HepG2 (cell line): ENCODE results near the gene MYLK3. TPM values are rescaled to one million over a fixed set of nuclear protein-coding genes. Genes with fewer than 3 reads are reported as not detected.

Source experiments
- ATF1 ChIP-seq: IDR thresholded peaks from 2 replicates; pipeline ENCODE4 v1.6.1; 2016; ENCODE audit warnings: mild to moderate bottlenecking, control low read depth
- DMAP1 ChIP-seq: IDR thresholded peaks from 2 replicates; pipeline ENCODE4 v1.6.1; 2016
- DNMT3B ChIP-seq: conservative IDR thresholded peaks from 2 replicates; pipeline ENCODE4 v1.6.1; 2016; ENCODE audit warnings: missing biosample characterization, control low read depth
- ELF1 ChIP-seq: sonication (generic); formaldehyde crosslinking; IDR thresholded peaks from 2 replicates; pipeline ENCODE4 v1.4.0; 2020; ENCODE audit warnings: missing genetic modification reagents
- KDM2A ChIP-seq: sonication (generic); formaldehyde crosslinking; IDR thresholded peaks from 2 replicates; pipeline ENCODE4 v1.4.0; 2020; ENCODE audit warnings: low read depth, missing genetic modification reagents, borderline replicate concordance
- KLF16 ChIP-seq, 2 experiments: sonication (generic) in 1 of 2; formaldehyde crosslinking in 1 of 2; IDR thresholded peaks; 2 replicates each; pipeline versions ENCODE4 v1.6.1 to v1.8.0; 2016 to 2023; ENCODE audit warnings: missing genetic modification reagents in 2 of 2, missing compliant biosample characterization in 1 of 2
- SCMH1 ChIP-seq: sonication (generic); formaldehyde crosslinking; IDR thresholded peaks from 2 replicates; pipeline ENCODE4 v1.9.0; 2021; ENCODE audit warnings: missing genetic modification reagents, mild to moderate bottlenecking, borderline replicate concordance
- SP1 ChIP-seq, 2 experiments: fragments of 450-650 bp in 1 of 2; sonication (generic) in 1 of 2; formaldehyde crosslinking in 1 of 2; IDR thresholded peaks; 2 replicates each; pipeline versions ENCODE4 v1.4.0 to v1.6.1; 2016 to 2020; ENCODE audit warnings: missing genetic modification reagents in 1 of 2
- SP4 ChIP-seq: sonication (generic); formaldehyde crosslinking; IDR thresholded peaks from 2 replicates; pipeline ENCODE4 v1.8.1; 2023; ENCODE audit warnings: mild to moderate bottlenecking, missing genetic modification reagents
- TEAD2 ChIP-seq: sonication (generic); formaldehyde crosslinking; IDR thresholded peaks from 2 replicates; pipeline ENCODE4 v1.9.0; 2021; ENCODE audit warnings: missing genetic modification reagents
- ZFAT ChIP-seq: sonication (generic); formaldehyde crosslinking; conservative IDR thresholded peaks from 2 replicates; pipeline ENCODE4 v1.8.1; 2023; ENCODE audit warnings: missing genetic modification reagents, inconsistent platforms
- ZFP41 ChIP-seq: sonication (generic); formaldehyde crosslinking; IDR thresholded peaks from 2 replicates; pipeline ENCODE4 v1.4.0; 2020; ENCODE audit warnings: mild to moderate bottlenecking, missing genetic modification reagents, borderline replicate concordance
- ZIK1 ChIP-seq: sonication (generic); formaldehyde crosslinking; IDR thresholded peaks from 2 replicates; pipeline ENCODE4 v1.5.0; 2020; ENCODE audit warnings: mild to moderate bottlenecking, low read depth, missing genetic modification reagents, borderline replicate concordance
- ZNF572 ChIP-seq: sonication (generic); formaldehyde crosslinking; IDR thresholded peaks from 2 replicates; pipeline ENCODE4 v1.5.1; 2020; ENCODE audit warnings: mild to moderate bottlenecking, missing genetic modification reagents
- ZNF614 ChIP-seq: IDR thresholded peaks from 2 replicates; pipeline ENCODE4 v1.6.1; 2018; ENCODE audit warnings: missing biosample characterization, missing genetic modification reagents, inconsistent platforms, borderline replicate concordance
- ZNF615 ChIP-seq: sonication (generic); formaldehyde crosslinking; IDR thresholded peaks from 2 replicates; pipeline ENCODE4 v1.5.0; 2020; ENCODE audit warnings: mild to moderate bottlenecking, missing genetic modification reagents, borderline replicate concordance
- ZNF644 ChIP-seq: IDR thresholded peaks from 2 replicates; pipeline ENCODE4 v1.6.1; 2016; ENCODE audit warnings: low read depth
- ZNF709 ChIP-seq: sonication (generic); formaldehyde crosslinking; IDR thresholded peaks from 2 replicates; pipeline ENCODE4 v1.5.0; 2020; ENCODE audit warnings: mild to moderate bottlenecking, missing genetic modification reagents
- ZNF761 ChIP-seq: sonication (generic); formaldehyde crosslinking; conservative IDR thresholded peaks from 2 replicates; pipeline ENCODE4 v1.4.0; 2020; ENCODE audit warnings: mild to moderate bottlenecking, missing genetic modification reagents
- polyA plus RNA-seq, 8 experiments: library from polyadenylated mRNA; depleted of rRNA in 3 of 8; stranded (reverse) in 7 of 8; unstranded in 1 of 8; fragments of >200 nt; fragmentation: Illumina TruSeq in 4 of 8; extraction: Trizol in 4 of 8; gene quantifications; 2 replicates each; pipeline versions ENCODE4 v1.2.1 to v1.2.3, GENCODE V29; 2011 to 2016; ENCODE audit warnings: low read depth in 4 of 8, missing spikeins in 1 of 8, mixed read lengths in 1 of 8; ENCODE audit not compliant: insufficient read depth in 1 of 8
- total RNA-seq, 5 experiments: library from RNA; depleted of rRNA; stranded (reverse); fragments of >200 nt; fragmentation: Illumina TruSeq; extraction: Trizol; gene quantifications; 2 replicates each; pipeline ENCODE4 v1.2.3, GENCODE V29; 2016; ENCODE audit warnings: low read depth in 1 of 5
- TF ChIP-seq, protein P1 (sequence below): sonication (generic); formaldehyde crosslinking; IDR thresholded peaks from 2 replicates; pipeline ENCODE4 v1.8.0; 2022; ENCODE audit warnings: missing genetic modification reagents, mild to moderate bottlenecking, moderate library complexity, borderline replicate concordance
- TF ChIP-seq, protein P2 (sequence below): sonication (generic); IDR thresholded peaks from 2 replicates; pipeline ENCODE4 v1.6.1; 2016; ENCODE audit warnings: low read depth, borderline replicate concordance
- TF ChIP-seq, protein P3 (sequence below): sonication (generic); formaldehyde crosslinking; IDR thresholded peaks from 2 replicates; pipeline ENCODE4 v1.4.0; 2020; ENCODE audit warnings: missing genetic modification reagents
- TF ChIP-seq, protein P4 (sequence below): sonication (generic); formaldehyde crosslinking; IDR thresholded peaks from 2 replicates; pipeline ENCODE4 v1.4.0; 2020; ENCODE audit warnings: missing genetic modification reagents

The MYLK3 gene
- total and polyA plus RNA-seq, 2 of the 13 experiments (the other 11 are each of a cell fraction or from before 2014, with no cell fraction given), result 0.04 to 0.18 TPM

DNA sequence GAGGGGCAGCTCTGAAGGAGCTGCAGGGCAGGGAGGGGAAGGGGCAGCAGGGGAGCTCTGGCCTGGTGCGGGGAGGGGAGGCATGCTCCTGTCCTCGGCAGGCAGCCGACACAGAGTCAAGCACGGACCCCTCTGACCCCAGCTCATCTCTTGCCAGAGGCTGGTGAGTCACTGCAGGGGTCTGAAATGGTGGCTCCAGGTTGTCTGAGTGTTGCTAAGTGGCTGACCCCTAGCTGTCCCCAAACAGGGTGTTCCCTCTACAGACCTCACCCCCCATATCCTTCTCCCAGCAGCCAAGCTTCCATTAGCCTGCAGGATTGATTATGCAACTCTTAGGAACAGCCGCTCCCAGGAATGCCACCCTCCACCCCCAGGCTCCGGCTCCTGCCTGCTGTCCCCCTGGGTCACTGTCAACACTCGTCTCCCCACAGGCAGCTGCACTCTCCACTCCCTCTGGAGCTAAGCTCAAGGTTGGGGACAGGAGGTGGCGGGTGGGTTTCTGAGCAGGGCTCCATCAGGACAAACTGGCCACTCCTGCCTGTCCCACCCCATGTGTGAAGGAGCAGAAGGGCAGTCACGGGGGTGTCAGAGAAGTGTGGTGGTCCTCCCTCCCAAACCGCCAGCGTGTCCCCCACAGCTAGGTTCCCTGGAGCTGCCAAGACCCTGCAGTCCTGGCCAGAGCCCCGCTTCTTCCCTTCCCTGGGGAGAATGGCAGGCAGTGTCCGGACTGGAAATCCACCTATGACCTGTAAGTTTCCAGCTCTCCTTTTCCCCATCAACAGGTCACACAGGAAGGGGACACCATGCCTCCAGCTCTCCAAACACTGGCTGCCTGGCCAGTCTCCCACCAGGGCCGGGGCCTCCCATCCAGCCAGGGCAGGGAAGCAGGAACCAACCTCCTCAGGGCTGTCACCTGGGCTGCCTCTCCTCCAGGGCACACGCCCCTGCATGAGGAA, 1.0 kb downstream of the MYLK3 start (continued):
- TF ChIP-seq, protein P1, sequence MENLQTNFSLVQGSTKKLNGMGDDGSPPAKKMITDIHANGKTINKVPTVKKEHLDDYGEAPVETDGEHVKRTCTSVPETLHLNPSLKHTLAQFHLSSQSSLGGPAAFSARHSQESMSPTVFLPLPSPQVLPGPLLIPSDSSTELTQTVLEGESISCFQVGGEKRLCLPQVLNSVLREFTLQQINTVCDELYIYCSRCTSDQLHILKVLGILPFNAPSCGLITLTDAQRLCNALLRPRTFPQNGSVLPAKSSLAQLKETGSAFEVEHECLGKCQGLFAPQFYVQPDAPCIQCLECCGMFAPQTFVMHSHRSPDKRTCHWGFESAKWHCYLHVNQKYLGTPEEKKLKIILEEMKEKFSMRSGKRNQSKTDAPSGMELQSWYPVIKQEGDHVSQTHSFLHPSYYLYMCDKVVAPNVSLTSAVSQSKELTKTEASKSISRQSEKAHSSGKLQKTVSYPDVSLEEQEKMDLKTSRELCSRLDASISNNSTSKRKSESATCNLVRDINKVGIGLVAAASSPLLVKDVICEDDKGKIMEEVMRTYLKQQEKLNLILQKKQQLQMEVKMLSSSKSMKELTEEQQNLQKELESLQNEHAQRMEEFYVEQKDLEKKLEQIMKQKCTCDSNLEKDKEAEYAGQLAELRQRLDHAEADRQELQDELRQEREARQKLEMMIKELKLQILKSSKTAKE (CRISPR knock-in tag), result no peak
- TF ChIP-seq, protein P2, sequence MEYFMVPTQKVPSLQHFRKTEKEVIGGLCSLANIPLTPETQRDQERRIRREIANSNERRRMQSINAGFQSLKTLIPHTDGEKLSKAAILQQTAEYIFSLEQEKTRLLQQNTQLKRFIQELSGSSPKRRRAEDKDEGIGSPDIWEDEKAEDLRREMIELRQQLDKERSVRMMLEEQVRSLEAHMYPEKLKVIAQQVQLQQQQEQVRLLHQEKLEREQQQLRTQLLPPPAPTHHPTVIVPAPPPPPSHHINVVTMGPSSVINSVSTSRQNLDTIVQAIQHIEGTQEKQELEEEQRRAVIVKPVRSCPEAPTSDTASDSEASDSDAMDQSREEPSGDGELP, result peak; percentile 35; the same call in 1 of the 2 replicates
- TF ChIP-seq DMAP1 (CRISPR knock-in tag) (0 out of 2 replicates have a peak, but pooled peaks have one; percentile 24), SCMH1 (CRISPR knock-in tag) (no peak), ZNF761 (no peak), ZIK1 (CRISPR knock-in tag) (no peak), ZNF614 (CRISPR knock-in tag) (peak; percentile 19; the same call in 1 of the 2 replicates), ATF1 (no peak), SP4 (CRISPR knock-in tag) (0 out of 2 replicates have a peak, but pooled peaks have one; percentile 39), ZNF709 (CRISPR knock-in tag) (no peak), ZNF615 (no peak), KLF16 (CRISPR knock-in tag; IDR thresholded peaks at IDR 0.05) (no peak), ELF1 (CRISPR knock-in tag) (no peak), SP1 (IDR thresholded peaks at IDR 0.05) (no peak), SP1 (CRISPR knock-in tag; IDR thresholded peaks at IDR 0.05) (no peak), ZFP41 (CRISPR knock-in tag) (no peak), ZFAT (CRISPR knock-in tag) (no peak), ZNF644 (CRISPR knock-in tag) (peak; percentile 67; the same call in 1 of the 2 replicates), ZNF572 (CRISPR knock-in tag) (no peak), DNMT3B (CRISPR knock-in tag) (no peak), TEAD2 (no peak), KDM2A (no peak; the same call in 1 of the 2 replicates)
- TF ChIP-seq, protein P3, sequence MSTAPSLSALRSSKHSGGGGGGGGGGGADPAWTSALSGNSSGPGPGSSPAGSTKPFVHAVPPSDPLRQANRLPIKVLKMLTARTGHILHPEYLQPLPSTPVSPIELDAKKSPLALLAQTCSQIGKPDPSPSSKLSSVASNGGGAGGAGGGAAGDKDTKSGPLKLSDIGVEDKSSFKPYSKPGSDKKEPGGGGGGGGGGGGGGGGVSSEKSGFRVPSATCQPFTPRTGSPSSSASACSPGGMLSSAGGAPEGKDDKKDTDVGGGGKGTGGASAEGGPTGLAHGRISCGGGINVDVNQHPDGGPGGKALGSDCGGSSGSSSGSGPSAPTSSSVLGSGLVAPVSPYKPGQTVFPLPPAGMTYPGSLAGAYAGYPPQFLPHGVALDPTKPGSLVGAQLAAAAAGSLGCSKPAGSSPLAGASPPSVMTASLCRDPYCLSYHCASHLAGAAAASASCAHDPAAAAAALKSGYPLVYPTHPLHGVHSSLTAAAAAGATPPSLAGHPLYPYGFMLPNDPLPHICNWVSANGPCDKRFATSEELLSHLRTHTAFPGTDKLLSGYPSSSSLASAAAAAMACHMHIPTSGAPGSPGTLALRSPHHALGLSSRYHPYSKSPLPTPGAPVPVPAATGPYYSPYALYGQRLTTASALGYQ (CRISPR knock-in tag), result no peak
- TF ChIP-seq, protein P4, sequence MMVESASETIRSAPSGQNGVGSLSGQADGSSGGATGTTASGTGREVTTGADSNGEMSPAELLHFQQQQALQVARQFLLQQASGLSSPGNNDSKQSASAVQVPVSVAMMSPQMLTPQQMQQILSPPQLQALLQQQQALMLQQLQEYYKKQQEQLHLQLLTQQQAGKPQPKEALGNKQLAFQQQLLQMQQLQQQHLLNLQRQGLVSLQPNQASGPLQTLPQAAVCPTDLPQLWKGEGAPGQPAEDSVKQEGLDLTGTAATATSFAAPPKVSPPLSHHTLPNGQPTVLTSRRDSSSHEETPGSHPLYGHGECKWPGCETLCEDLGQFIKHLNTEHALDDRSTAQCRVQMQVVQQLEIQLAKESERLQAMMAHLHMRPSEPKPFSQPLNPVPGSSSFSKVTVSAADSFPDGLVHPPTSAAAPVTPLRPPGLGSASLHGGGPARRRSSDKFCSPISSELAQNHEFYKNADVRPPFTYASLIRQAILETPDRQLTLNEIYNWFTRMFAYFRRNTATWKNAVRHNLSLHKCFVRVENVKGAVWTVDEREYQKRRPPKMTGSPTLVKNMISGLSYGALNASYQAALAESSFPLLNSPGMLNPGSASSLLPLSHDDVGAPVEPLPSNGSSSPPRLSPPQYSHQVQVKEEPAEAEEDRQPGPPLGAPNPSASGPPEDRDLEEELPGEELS (CRISPR knock-in tag), result peak; percentile 46; the same call in 1 of the 2 replicates
